HepG2 (cell line): ENCODE results near the gene MEAF6. TPM values are rescaled to one million over a fixed set of nuclear protein-coding genes. Genes with fewer than 3 reads are reported as not detected.

Experiments used
- AGO1 ChIP-seq: fragments of 200-400 bp; formaldehyde crosslinking; IDR thresholded peaks from 2 replicates; pipeline ENCODE4 v1.6.1; 2017; ENCODE audit warnings: mild to moderate bottlenecking, low read depth, low read length, moderate library complexity; ENCODE audit not compliant: poor library complexity, severe bottlenecking
- FOXO1 ChIP-seq: sonication (generic); formaldehyde crosslinking; IDR thresholded peaks from 2 replicates; pipeline ENCODE4 v1.4.0; 2020; ENCODE audit warnings: missing genetic modification reagents
- MEF2D ChIP-seq: sonication (generic); formaldehyde crosslinking; IDR thresholded peaks from 2 replicates; pipeline ENCODE4 v1.5.1; 2020; ENCODE audit warnings: mild to moderate bottlenecking, missing genetic modification reagents
- MTF1 ChIP-seq: sonication (generic); formaldehyde crosslinking; IDR thresholded peaks from 2 replicates; pipeline ENCODE4 v1.5.0; 2020; ENCODE audit warnings: missing genetic modification reagents
- ZSCAN12 ChIP-seq: sonication (generic); formaldehyde crosslinking; IDR thresholded peaks from 2 replicates; pipeline ENCODE4 v1.9.0; 2021; ENCODE audit warnings: mild to moderate bottlenecking, missing genetic modification reagents
- polyA plus RNA-seq, 8 experiments: library from polyadenylated mRNA; depleted of rRNA in 3 of 8; stranded (reverse) in 7 of 8; unstranded in 1 of 8; fragments of >200 nt; fragmentation: Illumina TruSeq in 4 of 8; extraction: Trizol in 4 of 8; gene quantifications; 2 replicates each; pipeline versions ENCODE4 v1.2.1 to v1.2.3, GENCODE V29; 2011 to 2016; ENCODE audit warnings: low read depth in 4 of 8, missing spikeins in 1 of 8, mixed read lengths in 1 of 8; ENCODE audit not compliant: insufficient read depth in 1 of 8
- total RNA-seq, 5 experiments: library from RNA; depleted of rRNA; stranded (reverse); fragments of >200 nt; fragmentation: Illumina TruSeq; extraction: Trizol; gene quantifications; 2 replicates each; pipeline ENCODE4 v1.2.3, GENCODE V29; 2016; ENCODE audit warnings: low read depth in 1 of 5
- TF ChIP-seq, protein P1 (sequence below): sonication (generic); formaldehyde crosslinking; IDR thresholded peaks from 2 replicates; pipeline ENCODE4 v1.4.0; 2020; ENCODE audit warnings: low read depth, mild to moderate bottlenecking, missing genetic modification reagents
- TF ChIP-seq, protein P2 (sequence below): sonication (generic); formaldehyde crosslinking; IDR thresholded peaks from 2 replicates; pipeline ENCODE4 v1.5.0; 2020; ENCODE audit warnings: mild to moderate bottlenecking, missing genetic modification reagents
- TF ChIP-seq, protein P3 (sequence below): sonication (generic); formaldehyde crosslinking; IDR thresholded peaks from 2 replicates; pipeline ENCODE4 v1.8.0; 2022; ENCODE audit warnings: mild to moderate bottlenecking, missing genetic modification reagents; ENCODE audit not compliant: insufficient replicate concordance

Gene MEAF6
- total and polyA plus RNA-seq, 2 of the 13 experiments (the other 11 are each of a cell fraction or from before 2014, with no cell fraction given) = 29.5 to 45.6 TPM

DNA sequence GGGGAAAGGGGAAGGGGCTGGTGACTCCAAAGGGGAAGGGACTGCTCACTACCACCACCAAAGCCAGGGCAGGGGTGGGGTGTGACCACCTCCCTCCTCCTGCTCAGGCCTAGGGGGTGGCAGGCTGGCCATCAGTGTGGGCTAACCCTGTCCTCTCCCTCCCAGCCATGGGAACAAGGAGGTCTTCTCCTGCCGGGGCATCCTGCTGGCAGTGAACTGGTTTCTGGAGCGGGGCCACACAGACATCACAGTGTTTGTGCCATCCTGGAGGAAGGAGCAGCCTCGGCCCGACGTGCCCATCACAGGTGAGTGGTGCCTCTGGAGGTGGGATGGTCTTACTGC, 34.5 kb downstream of the MEAF6 start (continued):
- TF ChIP-seq, protein P1, sequence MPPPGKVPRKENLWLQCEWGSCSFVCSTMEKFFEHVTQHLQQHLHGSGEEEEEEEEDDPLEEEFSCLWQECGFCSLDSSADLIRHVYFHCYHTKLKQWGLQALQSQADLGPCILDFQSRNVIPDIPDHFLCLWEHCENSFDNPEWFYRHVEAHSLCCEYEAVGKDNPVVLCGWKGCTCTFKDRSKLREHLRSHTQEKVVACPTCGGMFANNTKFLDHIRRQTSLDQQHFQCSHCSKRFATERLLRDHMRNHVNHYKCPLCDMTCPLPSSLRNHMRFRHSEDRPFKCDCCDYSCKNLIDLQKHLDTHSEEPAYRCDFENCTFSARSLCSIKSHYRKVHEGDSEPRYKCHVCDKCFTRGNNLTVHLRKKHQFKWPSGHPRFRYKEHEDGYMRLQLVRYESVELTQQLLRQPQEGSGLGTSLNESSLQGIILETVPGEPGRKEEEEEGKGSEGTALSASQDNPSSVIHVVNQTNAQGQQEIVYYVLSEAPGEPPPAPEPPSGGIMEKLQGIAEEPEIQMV (CRISPR knock-in tag) = no peak
- TF ChIP-seq FOXO1 (CRISPR knock-in tag) (no peak), MEF2D (no peak), MTF1 (CRISPR knock-in tag) (no peak), AGO1 (peak; percentile 28), ZSCAN12 (CRISPR knock-in tag) (no peak)
- TF ChIP-seq, protein P2, sequence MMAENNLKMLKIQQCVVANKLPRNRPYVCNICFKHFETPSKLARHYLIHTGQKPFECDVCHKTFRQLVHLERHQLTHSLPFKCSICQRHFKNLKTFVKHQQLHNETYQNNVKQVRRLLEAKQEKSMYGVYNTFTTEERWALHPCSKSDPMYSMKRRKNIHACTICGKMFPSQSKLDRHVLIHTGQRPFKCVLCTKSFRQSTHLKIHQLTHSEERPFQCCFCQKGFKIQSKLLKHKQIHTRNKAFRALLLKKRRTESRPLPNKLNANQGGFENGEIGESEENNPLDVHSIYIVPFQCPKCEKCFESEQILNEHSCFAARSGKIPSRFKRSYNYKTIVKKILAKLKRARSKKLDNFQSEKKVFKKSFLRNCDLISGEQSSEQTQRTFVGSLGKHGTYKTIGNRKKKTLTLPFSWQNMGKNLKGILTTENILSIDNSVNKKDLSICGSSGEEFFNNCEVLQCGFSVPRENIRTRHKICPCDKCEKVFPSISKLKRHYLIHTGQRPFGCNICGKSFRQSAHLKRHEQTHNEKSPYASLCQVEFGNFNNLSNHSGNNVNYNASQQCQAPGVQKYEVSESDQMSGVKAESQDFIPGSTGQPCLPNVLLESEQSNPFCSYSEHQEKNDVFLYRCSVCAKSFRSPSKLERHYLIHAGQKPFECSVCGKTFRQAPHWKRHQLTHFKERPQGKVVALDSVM = no peak
- TF ChIP-seq, protein P3, sequence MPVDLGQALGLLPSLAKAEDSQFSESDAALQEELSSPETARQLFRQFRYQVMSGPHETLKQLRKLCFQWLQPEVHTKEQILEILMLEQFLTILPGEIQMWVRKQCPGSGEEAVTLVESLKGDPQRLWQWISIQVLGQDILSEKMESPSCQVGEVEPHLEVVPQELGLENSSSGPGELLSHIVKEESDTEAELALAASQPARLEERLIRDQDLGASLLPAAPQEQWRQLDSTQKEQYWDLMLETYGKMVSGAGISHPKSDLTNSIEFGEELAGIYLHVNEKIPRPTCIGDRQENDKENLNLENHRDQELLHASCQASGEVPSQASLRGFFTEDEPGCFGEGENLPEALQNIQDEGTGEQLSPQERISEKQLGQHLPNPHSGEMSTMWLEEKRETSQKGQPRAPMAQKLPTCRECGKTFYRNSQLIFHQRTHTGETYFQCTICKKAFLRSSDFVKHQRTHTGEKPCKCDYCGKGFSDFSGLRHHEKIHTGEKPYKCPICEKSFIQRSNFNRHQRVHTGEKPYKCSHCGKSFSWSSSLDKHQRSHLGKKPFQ (CRISPR knock-in tag) = peak; percentile 80
